Subcutaneous adipose tissue (tissue), 4 donors: ENCODE data around the gene CYB561A3. TPM values are rescaled to one million over a fixed set of nuclear protein-coding genes. Genes with fewer than 3 reads are reported as not detected.

Experiments
- total RNA-seq, 4 donors: library from RNA; depleted of rRNA; stranded (reverse); fragments of >200 nt; gene quantifications; one replicate each; pipeline ENCODE4 v1.1.0, GENCODE V29; 2016
- TF ChIP-seq, protein P1 (sequence below): fragments of 450-650 bp; IDR thresholded peaks from one replicate; pipeline ENCODE4 v1.5.1; 2016; ENCODE audit warnings: low read depth, mild to moderate bottlenecking, control low read depth, antibody characterized with exemption, moderate library complexity

CYB561A3 gene
- total RNA-seq, 4 donors from 2014 or later = 22.0 to 43.0 (median 34.2) TPM

DNA sequence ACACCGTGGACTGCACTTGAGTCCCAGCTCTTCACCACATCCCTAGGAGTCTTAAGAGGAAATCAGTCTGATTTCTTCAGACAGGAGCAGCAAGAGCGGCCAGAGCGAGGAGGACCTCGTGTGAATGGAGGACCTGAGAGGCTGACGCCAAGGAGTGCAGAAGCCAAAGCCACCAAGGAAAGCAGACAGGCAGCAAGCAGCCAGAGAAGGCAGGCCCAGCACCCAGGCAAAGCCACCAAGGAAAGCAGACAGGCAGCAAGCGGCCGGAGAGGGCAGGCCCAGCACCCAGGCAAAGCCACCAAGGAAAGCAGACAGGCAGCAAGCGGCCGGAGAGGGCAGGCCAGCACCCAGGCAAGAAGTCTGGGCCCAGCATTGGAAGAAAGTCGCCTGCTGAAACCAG is 11.8 kb downstream of the CYB561A3 start:
- TF ChIP-seq, protein P1, sequence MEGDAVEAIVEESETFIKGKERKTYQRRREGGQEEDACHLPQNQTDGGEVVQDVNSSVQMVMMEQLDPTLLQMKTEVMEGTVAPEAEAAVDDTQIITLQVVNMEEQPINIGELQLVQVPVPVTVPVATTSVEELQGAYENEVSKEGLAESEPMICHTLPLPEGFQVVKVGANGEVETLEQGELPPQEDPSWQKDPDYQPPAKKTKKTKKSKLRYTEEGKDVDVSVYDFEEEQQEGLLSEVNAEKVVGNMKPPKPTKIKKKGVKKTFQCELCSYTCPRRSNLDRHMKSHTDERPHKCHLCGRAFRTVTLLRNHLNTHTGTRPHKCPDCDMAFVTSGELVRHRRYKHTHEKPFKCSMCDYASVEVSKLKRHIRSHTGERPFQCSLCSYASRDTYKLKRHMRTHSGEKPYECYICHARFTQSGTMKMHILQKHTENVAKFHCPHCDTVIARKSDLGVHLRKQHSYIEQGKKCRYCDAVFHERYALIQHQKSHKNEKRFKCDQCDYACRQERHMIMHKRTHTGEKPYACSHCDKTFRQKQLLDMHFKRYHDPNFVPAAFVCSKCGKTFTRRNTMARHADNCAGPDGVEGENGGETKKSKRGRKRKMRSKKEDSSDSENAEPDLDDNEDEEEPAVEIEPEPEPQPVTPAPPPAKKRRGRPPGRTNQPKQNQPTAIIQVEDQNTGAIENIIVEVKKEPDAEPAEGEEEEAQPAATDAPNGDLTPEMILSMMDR = no peak

DNA sequence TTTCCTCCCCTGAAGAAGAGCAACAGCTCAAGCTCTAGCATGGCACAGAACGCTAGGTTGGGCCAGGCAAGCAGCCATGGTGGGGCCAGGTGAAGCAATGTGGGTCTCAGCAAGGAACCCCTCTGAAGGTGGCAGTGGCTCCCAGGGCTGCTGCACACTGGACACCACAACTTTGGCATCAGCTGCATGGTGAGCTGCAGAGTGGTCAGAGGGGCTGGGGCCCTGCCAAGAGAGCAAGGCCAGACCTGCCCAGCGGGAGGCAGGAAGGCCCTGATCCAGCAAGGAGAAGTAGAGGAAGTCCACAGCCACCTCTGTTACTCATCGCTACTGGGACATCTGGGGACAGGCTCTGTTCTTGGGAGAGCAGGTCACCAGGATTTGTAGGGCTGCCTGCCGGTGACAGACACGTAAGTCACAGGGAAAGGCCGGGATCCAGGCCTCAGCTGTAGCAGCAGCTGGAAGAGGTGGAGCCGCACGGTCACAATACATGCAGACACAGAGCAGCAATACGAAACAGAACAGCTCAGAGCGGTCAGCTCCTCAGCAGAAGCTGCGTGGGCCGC is 12.4 kb downstream of the CYB561A3 start:
- TF ChIP-seq, protein P1 = no peak

DNA sequence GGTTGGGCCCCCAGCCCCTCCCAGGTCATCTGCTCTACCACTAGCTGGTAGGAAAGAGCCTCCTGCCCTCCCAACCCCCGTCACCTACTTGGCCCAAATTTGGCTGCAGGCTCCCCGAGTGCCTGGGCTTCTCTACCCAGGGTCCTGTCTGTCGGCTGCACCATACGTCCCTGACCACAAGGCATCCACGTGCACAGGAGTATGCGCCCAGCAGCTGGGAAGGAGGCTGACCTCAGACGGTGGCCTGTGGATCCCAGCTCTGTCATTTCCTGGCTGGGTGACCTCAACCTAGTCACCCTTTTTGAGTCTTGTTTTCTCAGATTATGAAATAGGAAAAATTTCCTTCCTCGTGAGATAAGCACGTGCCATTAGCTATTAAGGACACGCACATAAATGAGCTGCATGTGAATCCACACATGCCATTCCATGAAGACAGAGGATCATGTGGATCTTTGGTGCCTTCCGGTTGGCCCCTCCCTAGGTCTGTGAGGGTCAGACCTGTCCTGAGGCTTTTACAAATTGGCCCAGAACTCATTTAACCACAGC is 13.7 kb downstream of the CYB561A3 start:
- TF ChIP-seq, protein P1 = no peak

DNA sequence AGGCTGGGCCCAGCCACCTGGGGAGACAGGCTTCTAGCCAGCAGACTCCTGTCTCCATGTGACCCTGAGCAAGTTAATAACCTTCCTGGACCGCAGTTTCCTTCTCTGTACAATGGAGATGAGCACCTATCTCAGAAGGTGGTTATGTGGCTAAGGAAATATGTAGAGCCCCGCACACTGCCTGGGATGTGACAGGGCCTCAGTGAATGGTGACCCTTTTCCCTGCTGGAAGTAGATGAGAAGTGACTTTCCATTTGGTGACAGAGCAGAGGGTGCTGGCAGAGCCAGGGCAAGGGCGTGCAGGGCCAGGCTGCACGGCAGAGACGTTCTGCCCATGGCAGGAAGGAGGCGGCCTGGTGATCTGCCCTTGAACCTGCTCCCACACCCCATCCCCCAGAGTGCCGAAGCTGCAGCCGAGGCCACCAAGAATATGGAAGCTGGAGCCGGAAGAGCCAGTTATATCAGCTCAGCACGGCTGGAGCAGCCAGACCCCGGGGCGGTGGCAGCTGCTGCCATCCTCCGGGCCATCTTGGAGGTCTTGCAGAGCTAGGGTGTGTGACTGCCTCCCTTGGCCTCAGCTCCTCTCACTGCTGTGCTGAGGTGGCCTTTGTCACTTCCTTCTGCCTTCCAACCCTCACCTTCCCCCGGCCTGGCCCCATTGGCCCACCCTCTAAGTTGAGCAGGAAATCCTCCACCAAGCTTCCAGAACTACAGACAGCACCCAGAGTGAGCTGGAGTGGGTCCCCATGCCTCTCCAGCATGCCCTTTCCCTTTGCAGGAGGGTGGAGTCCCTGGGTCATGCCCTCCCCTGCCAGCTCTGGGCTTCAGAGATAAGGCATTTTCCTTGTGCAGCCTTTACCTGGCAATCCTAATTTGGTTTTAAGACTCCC is 15.5 kb downstream of the CYB561A3 start:
- TF ChIP-seq, protein P1 = no peak

DNA sequence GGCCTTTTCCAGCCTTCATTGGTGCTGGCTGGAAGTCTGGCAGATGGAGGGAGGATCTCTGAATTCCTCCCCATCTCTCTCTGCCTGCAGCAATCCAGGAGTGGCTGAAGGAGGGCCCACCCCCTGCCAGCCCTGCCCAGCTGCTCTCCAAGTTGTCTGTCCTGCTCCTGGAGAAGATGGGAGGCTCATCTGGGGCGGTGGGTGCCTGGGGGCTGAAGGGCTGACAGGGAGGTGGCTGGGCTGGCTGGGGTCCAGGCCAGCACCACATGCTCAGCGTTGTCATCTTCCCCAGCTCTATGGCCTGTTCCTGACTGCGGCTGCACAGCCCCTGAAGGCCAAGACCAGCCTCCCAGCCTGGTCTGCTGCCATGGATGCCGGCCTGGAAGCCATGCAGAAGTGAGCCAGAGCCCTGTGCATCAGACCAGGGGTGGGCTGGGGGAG is 16.5 kb downstream of the CYB561A3 start:
- TF ChIP-seq, protein P1 = no peak

DNA sequence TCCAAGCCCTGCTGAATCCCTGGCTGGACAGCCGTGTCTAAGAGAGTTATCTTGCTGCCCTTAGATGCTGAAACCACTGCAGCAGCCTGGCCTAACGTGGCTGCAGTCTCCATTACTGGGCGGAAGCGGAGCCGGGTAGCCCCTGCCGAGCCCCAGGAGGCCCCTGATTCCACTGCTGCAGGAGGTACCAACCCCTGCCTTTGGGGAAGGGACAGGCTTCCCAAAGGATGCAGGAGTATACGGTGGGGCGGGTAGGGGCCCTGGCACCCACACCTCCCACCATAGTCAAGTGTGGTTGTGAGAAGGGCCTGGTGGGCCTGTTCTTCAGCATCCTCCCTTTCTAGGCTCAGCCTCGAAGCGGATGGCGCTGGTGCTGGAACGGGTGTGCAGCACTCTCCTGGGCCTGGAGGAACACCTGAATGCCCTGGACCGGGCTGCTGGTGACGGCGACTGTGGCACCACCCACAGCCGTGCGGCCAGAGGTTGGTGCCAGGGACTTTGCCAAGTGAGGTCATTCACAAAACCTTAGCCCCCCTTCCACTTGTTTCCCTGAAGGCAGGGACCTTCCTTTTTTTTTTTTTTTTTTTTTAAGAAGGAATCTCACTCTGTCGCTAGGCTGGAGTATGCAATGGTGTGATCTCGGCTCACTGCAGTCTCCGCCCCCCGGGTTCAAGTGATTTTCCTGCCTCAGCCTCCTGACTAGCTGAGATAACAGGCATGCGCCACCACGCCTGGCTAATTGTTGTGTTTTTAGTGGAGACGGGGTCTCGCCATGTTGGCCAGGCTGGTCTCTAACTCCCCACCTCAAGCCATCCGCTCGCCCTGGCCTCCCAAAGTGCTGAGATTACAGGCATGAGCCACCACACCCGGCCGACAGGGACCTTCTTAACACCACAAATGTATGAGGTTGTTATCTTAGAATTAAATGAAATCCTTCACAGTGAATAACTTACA is 17.6 kb downstream of the CYB561A3 start:
- TF ChIP-seq, protein P1 = no peak
